T-helper 9 cell (primary cell): ENCODE results near the gene MAD2L2.

Source experiments
- DNase-seq: peaks from one replicate; pipeline ENCODE4 v3.0.0-alpha.2; 2020
- total RNA-seq, 2 donors: gene quantifications; one replicate each; lab custom pipeline; 2026; lab: John Stamatoyannopoulos, UW

The MAD2L2 gene
- total RNA-seq: 19.1 to 24.3 reads per million in 2 donors

DNA sequence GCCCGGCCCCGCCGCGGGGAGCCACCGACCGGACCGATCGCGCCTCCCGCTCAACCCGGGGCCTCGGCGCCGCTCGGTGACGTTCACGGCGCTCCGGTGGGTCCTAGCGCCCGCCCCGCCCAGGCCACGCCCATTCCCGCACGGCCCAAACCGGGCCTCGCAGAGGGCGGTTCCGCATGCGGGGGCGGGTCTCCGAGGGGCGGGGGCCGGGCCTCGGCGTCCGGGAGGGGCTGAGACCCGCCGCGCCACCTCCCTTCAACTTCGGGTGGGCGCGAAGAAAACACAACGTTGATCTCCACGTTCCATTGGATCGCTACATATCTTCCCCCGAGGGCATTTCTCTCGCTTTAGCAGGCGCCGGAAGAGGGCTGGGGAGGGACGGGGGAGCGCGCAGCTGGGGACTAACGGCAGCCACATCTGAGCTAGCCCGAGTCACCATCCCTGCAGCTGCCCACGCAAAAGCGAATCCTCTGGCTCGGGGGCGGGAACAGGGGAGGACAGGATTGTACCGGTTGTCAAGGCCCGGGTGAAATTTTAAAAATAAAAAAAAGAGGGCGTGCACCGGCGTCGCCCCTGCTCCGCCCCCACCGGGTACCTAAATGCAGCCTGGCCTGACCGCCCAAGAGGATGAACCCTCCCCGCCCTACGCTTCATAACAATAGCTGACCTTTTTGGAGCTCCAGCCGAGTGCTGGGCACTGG, at the start of gene MAD2L2:
Gene MAD2L2, minus strand, starts transcription at position 78 of the 701 bp plus-strand sequence. CDS start 547 bp downstream, outside the sequence.
- peak; percentile 90 for DNase-seq

DNA sequence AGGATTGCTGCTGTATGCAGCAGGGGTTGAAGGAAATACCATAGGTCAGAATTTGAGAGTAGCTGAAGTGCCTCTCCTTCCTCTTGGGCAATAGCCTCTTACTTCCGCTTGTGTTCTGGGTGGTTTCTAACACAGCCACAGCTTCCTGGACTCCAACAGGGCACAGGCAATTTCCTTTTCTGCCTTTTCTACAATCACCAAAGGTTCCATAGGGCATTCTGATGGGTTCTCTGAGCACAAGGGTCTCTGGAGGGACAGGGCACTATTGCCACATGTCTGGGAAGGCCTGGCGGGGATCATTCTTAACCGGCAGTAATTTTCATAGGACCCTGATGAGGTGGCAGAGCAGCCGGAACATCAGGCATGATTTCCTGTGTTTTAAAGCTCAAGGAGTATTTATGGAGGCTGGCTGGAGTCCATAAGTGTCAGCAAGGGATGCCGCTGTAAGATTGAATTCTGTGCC, 49.5 kb upstream of the MAD2L2 start:
- DNase-seq: no peak

DNA sequence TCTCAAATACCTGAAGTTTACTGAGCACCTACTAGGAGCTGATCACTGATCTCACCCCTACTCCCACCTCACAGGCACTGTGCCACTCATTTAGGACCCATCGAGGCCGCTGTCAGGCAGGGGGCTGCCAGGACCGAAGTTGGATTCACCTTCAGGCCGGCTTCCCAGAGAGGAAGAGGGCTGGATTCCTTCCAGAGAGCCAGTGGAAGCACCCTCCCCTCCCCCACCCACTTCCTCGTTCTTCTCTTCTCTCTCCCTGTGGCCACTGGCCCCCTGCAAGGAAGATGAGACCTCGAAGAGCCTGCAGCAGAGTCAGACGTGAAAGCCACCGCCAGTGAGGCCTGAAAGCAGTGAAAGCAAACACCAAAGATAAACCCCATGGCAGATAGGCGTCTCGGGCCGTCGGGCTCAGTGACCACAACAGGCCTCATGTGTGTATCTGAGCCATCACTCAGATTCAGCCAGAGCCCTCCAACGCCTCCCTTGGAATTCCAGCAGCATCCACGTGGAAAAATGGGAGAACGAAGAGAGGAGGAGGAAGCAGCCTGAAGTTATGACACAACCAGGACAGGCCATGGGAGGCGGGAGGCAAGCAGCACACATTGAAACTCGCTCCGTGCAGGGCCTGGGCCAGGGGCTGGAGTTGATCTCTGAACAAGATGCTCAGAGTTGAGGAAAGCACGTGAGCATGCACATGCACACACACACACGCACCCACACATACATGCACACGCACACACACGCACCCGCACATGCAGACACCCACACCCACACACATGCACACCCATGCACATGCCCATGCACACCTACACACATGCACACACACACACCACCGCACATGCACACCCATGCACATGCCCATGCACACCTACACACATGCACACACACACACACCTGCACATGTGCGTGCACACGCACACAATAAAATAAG, 48.8 kb upstream of the MAD2L2 start:
- no peak for DNase-seq

DNA sequence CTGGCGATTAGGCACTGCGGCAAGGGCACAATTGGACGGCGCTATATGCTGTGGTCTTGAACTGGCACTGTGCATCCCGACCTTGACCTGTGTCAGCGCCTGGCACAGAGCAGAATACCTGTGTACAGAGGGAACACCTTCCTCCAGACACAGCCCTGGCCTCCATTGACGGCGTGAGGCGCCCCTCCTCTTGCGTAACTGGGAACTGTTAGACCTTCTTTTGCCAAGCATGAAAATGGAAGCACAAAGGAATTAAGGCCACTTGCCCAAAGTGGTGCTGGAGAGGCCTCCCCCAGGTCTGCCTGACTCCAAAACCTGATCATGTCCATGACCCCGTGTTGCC, 48.2 kb upstream of the MAD2L2 start:
- DNase-seq: no peak

DNA sequence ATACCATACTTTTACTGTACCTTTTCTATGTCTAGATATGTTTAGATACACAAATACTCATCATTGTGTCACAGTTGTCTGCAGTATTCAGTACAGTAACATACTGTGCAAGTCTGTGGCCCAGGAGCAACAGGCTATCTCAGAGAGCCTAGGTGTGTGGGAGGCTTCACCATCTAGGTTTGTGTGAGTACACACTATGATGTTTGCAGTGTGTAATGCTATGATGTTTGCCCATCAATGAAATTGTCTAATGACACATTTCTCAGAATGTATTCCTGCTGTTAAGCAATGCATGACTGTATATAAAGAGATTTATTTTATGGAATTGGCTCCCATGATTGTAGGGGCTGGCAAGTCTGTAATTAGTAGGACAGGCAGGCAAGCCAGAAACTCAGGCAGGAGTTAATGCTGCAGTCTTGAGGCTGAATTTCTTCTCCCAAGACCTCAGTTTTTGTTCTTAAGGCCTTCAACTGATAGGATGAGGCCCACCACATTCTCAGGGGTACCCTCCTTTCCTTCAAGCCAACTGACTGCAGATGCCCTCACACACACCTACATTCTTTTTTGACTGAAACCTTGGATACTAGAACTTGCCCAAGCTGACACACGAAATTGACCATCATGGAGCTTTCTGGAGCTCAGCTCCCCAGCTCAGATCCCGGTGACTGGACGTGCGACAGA, 47.3 kb upstream of the MAD2L2 start:
- no peak for DNase-seq

DNA sequence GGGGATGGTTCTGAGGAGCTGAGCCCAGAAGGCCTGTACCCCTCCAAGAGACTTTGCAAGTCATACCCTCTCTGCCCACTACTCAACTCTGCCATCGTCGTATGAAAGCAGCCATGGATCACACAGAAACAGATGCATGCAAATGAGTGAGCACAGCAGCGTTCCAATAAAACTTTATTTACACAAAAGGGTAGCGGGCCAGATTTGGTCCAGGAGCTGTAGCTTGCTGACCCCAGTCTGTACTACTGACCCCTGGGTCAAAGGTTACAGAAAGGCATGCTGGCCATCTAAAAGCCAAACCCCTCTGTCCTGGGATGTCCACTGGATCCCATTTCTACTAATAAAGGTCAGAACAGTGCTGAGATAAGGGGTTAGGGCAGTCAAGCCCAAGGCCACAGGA, 46.2 kb upstream of the MAD2L2 start:
- no peak for DNase-seq

DNA sequence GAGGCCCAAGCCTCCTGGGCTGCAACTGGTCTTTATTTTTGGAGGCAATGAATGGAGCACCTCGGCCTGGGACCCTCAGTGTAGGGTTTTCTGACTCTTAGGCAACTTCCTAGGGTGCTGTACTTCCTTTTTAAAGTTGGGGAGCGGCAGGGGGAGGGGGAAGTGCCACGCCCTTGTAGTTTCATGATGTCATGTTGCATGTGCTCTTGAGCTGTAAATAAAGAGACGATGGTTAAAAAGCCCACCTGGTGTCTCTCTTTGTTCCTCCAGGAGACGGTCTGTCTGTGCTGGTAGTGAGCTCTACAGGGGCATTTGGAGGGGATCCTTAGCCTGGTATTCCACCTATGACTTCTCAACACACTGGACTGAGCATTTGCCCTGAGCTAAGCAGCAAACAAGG, 44.7 kb upstream of the MAD2L2 start:
- no peak for DNase-seq

DNA sequence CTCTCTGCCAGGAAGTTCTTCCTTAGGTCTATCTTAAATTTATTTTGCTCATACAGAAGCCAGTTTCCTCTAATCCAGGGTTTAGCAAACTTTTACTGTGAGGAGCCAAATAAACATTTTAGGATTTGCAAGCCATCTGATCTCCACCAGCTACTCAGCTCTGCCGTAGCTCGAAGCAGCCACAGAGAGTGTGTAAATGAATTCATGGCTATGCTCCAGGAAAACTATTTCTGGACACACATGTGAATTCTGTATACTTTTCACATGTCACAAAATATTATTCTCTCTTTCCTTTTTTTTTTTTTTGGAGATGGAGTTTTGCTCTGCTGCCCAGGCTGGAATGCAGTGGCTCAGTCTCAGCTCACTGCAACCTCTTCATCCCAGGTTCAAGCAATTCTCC, 41.6 kb upstream of the MAD2L2 start:
- DNase-seq: no peak

DNA sequence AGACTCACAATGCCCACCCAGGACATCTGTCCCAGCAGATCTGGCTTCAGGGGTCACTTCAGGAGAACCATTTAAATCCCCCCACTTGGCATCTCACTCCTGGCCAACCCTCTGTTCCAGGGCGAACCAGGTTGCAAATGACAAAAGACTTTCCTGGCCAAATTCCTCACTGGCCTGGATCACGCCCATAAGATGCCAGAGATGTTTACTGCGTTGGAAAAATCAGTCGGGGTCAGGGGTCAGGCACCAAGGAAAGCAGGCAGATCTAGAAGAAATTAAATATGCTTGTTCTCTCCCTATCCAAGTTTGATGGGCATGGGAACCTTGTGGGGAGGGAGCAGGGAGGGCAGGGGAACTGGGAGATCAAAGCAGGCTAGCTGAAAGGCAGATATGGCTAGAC, 40.4 kb upstream of the MAD2L2 start:
- no peak for DNase-seq

DNA sequence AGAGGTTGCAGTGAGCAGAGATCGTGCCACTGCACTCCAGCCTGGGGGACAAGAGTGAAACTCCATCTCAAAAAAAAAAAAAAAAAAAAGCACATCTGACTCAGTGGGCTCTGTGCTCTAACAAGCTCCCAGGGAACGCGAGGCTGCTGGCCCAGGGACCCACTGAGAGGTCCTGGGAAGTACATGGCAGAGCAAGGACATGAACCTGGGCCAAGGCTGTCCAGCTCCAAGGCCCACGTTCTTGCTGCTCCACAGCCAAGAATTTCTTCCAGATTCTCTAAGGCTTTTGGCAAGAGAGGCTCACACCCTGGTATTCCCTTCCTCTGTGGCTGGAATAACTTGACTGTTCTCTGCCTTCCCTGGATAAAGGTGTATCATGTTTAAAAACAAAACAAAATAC, 39.6 kb upstream of the MAD2L2 start:
- DNase-seq: no peak

DNA sequence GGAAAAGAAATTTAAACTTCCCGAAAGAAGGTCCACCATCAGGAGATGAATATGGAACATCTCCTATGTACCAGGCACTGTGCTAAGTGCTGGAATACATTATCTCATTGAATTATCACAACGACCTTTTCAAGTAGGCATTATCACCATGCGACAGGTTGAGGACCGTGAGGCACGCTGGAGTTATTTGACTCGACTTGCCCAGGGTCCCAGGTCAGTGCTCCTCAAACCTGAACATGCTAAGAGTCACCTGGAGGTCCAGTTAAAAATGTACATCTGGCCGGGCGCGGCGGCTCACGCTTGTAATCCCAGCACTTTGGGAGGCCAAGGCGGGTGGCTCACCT, 39.1 kb upstream of the MAD2L2 start:
- no peak for DNase-seq

DNA sequence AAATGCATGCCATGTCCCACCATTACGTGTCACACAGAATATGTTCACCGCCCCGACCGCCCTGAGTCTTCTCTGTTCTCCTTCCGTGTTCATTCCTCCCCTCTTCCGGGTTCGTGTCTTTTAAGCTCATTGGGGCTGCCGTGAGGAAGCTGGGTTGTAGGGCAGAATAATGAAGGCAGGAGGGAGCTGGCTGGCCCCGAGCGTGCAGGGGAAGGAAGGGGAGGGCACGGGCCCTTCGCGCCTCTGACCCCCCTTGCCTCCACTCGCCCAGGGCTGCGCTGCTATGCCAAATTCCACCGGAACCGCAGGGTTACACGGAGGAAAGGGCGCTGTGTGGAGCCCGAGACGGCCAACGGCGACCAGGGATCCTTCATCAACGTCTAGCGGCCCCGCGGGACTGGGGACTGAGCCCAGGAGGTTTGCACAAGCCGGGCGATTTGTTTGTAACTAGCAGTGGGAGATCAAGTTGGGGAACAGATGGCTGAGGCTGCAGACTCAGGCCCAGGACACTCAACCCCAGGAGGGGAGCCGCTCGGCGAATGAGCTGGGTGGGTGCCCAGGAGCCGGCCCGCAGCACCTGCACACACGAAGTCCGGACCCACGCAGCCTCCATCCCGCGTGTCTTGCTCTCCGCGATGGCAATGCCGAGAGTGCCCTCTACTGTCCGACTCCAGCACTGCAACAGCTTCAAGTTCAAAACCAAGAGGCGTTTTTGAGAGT, 38.5 kb upstream of the MAD2L2 start:
- DNase-seq: peak; percentile 89

DNA sequence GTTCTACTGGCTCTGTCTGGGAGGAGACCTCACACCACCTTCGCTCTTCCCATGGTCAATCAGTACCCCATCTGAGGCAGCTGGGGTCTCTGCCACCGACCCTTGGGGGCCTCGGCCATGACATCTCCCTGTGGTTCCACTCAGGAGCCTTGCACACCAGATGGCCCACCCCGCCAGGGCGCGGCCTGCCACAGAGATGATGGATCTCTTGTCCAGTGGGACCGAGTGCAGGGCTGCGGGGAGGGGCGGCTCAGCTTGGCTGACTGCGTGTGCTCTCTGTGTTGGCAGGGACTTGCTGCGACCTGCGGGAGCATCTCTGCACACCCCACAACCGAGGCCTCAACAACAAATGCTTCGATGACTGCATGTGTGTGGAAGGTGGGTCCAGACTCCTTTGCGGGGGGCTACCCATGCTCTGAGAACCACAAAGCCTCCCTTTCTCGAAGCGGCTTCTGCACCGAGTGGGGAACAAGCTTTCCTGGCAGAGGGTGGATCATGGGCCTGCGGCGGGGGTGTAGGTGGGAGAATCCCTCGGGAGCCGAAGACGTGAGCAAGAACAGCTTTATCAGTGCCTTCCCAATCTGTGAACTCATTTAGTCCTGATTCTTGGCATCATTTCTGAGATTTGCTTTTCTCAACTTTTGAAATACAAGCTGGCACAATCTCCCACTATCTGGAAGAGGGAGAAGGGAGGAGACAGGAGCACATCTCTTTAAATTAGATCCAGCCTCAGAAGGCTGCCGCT, 34.1 kb upstream of the MAD2L2 start:
- DNase-seq: no peak

DNA sequence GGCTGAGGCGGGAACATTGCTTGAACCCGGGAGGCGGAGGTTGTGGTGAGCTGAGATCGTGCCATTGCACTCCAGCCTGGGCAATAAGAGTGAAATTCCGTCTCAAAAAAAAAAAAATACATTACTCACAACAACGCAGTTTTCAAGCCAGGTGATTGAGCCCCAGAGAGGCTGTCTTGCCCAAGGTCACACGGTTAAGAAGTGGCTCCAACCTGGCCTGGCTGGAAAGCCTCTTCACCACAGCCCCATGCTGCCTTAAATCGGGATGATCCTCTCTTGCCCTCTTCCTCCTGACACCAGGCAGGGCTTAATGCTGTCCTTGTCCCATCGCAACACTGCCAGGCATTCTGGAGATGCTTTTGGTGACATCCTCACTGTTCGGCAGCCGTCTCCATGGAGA, 32.1 kb upstream of the MAD2L2 start:
- no peak for DNase-seq

DNA sequence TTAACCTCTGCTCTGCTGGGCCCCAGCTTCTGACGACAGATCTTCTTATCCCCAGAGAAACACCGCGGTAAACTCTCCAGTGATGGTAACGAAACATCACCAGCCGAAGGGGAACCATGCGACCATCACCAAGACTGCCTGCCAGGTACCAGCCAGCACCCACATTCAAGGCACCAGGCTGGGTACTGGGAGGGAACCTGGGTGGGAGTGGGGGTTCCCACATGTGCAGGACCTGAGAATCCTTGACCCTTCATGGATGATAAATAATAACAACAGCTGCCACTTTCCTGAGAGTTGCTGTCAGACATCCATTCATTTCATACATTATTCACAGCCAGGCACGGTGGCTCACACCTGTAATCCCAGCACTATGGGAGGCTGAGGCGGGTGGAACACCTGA, 31.3 kb upstream of the MAD2L2 start:
- no peak for DNase-seq

DNA sequence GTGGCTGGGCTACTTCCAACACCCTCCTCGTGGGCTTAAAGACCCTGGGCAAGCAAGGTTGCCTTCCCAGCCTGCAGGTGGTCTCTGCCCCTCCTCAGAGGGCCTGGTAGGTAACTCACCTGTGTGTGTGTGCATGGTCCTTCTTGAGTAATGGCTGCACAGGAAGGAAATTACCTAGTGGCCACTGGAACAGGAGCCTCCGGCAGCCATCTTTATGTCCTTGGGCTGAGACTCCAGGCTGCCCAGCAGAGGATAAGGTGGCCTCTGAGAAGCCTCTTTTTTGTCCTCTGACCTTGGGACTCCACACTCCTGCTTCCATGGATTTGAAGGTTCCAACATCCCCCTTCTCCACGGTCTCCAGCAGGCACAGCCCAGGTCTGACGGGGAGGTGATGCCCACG, 30.5 kb upstream of the MAD2L2 start:
- DNase-seq: no peak

DNA sequence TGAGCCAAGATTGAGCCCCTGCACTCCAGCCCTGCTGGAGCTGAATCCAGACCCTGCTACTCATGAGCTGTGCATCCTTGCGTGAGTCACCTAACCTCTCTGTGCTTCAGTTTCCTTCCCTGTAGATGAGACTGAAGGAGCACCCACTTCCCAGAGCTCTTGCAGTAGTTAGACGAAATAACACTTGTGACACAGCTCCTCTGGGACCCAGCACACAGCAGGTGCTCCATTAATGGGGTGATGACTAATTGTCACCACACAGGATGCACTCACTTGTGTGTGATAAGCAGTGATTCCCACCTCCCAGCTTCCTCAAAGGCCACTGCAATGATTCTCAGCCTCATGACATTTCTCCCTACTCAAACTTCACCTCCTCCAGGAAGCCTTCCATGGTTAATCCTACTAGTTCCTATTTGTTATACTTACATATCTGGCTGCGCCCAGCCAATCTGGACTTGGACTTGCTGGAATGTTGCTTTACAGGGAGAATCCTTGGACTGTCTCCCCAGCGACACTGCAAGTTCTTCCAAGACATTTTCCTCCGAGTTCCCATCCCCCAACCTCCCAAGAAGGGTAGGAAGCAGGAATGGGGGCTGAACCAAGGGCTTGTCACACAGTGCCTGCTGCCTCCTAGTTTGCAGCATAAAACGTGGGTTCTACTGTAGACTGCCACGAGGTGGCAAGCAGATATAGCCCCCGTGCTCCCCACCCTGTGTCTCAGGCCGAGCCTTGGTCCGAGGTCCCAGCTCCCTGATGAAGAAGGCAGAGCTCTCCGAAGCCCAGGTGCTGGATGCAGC, 27.8 kb upstream of the MAD2L2 start:
- DNase-seq: no peak

DNA sequence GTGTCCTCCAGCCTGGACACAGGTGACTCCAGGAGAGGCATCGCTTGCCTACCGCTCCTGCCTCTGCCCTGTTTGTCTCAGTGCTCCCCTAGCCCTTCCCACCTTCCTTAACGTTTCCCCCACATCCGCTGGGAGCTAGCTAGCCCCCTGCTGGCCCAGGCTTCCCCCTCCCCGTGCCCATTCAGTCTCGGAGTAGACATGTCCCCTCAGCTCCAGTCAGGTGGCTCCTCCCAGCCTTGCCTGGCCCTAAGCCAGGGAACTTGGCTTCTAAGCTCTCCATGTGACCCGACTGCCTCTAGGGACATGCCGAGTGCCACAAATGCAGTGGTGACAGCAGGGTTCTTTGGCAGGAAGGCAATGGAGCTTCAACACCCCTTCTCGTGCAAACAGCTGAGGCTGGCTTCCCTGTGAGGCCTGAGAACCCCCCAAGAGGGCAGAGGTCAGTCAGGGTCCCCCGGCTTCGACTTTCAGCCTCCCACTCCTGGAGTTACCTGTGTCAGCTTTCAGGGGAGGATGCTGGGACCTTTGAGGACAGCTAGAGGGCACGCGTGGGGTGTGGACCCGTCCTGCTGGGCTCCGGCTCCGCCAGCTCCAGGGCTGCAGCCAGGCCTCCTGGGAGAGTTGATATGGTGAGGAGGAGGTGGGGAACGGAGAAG, 26.8 kb upstream of the MAD2L2 start:
- DNase-seq: no peak

DNA sequence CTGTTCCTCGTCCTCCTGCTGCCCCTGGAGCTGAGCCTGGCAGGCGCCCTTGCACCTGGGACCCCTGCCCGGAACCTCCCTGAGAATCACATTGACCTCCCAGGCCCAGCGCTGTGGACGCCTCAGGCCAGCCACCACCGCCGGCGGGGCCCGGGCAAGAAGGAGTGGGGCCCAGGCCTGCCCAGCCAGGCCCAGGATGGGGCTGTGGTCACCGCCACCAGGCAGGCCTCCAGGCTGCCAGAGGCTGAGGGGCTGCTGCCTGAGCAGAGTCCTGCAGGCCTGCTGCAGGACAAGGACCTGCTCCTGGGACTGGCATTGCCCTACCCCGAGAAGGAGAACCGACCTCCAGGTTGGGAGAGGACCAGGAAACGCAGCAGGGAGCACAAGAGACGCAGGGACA, 25.3 kb upstream of the MAD2L2 start:
- no peak for DNase-seq

DNA sequence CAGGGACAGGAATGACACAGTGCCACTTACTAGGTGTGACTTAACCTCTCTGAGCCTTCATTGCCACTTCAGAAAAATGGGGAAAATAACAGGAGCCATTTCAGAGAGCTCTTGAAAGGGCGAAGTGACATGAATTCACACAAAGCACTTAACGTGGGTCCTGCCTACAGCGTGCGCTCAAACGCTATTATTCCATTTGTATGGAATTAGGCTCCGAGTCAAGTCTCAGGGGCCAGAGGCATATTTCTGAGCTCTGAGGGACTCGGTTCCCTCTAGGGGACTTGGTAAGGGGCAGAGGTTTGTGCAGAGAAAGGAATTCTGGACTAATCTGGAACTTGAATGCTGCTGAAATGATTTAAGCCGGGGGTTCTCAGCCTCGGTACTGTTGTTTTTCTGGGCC, 24.6 kb upstream of the MAD2L2 start:
- DNase-seq: no peak
